ENCODE data around the gene ZMYND19. TPM values are rescaled to one million over a fixed set of nuclear protein-coding genes. Genes with fewer than 3 reads are reported as not detected.

Gene ZMYND19
- total and polyA plus RNA-seq, 8 donors = 9.4 to 40.6 (median 25.6) TPM

DNA sequence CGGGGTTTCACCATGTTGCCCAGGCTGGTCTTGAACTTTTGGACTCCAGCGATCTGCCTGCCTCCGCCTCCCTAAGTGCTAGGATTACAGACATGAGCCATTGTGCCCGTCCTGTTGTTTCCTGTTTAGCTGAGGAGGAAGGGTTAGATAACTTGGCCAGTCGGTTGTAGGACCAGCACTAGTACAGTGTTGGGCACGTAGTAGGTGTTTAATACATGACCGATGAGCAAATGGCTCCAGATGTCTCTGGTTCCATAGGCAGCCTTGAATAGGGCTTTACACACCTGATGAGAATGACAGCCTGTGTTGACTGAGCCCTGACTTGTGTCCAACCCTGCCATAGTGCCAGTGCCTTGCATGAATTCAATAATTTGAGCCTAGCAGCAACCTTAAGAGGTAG, 30.3 kb upstream of the ZMYND19 start:
- Histone ChIP-seq H3K4me1 (peaks cover 36 to 69% (median 62%) of the 10 kb centered on the region in 4 donors), H3K9me3 (no peaks in the 10 kb centered on the region), H3K27me3 (no peaks in the 10 kb centered on the region), H3K27ac (peak overlapping the region in 2 of 5 donors; percentile 16 to 88), H3K4me3 (peak overlapping the region in 2 of 4 donors; percentile 56 to 78), H3K36me3 (peaks cover 4 to 19% (median 10%) of the 10 kb centered on the region in 4 donors)
- intact Hi-C loops (cut with DNase I; ENCODE audit: low total_unique reads) = no loop called here
- no peak for DNase-seq
- WGBS, 5 donors = 73 to 76% (median 74%) methylated on average over 7 of the region's 7 CpGs
- TF ChIP-seq POLR2A (IDR thresholded peaks at IDR 0.05) (no peak), POLR2AphosphoS5 (IDR thresholded peaks at IDR 0.05) (no peak), EP300 (IDR thresholded peaks at IDR 0.05) (no peak)
- TF ChIP-seq, protein P1, sequence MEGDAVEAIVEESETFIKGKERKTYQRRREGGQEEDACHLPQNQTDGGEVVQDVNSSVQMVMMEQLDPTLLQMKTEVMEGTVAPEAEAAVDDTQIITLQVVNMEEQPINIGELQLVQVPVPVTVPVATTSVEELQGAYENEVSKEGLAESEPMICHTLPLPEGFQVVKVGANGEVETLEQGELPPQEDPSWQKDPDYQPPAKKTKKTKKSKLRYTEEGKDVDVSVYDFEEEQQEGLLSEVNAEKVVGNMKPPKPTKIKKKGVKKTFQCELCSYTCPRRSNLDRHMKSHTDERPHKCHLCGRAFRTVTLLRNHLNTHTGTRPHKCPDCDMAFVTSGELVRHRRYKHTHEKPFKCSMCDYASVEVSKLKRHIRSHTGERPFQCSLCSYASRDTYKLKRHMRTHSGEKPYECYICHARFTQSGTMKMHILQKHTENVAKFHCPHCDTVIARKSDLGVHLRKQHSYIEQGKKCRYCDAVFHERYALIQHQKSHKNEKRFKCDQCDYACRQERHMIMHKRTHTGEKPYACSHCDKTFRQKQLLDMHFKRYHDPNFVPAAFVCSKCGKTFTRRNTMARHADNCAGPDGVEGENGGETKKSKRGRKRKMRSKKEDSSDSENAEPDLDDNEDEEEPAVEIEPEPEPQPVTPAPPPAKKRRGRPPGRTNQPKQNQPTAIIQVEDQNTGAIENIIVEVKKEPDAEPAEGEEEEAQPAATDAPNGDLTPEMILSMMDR (IDR thresholded peaks at IDR 0.05) = no peak

DNA sequence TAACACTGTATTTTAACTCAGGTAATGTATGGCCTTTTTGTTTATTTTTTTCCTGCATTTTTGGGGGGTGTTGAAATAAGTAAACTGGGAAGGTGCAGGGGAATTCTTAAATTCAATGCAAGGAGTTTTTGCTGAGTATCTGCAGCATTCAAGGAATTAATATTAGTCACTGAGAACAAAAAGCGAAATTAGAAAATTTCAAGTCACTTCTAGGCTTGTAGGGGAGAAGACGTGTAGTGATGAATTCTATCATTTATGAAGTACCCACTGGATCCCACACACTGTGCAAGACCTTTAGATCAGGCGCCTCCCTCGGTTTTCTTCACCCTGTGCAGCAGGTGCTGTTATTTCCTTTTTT, 29.7 kb upstream of the ZMYND19 start:
- Histone ChIP-seq H3K9me3 (no peaks in the 10 kb centered on the region), H3K27ac (peak overlapping the region in 4 of 5 donors; percentile 80 to 88 (median 86)), H3K4me1 (peaks cover 38 to 71% (median 64%) of the 10 kb centered on the region in 4 donors), H3K4me3 (peak overlapping the region; percentile 56 to 82 (median 77)), H3K27me3 (no peaks in the 10 kb centered on the region), H3K36me3 (peaks cover 9 to 24% (median 16%) of the 10 kb centered on the region in 4 donors)
- TF ChIP-seq POLR2A (IDR thresholded peaks at IDR 0.05) (no peak), POLR2AphosphoS5 (IDR thresholded peaks at IDR 0.05) (no peak), EP300 (IDR thresholded peaks at IDR 0.05) (no peak)
- TF ChIP-seq, protein P1 (IDR thresholded peaks at IDR 0.05) = no peak
- intact Hi-C loops (cut with DNase I; ENCODE audit: low total_unique reads) = no loop called here
- WGBS, 5 donors = 47 to 57% (median 52%) methylated on average over 4 of the region's 4 CpGs
- DNase-seq = no peak

DNA sequence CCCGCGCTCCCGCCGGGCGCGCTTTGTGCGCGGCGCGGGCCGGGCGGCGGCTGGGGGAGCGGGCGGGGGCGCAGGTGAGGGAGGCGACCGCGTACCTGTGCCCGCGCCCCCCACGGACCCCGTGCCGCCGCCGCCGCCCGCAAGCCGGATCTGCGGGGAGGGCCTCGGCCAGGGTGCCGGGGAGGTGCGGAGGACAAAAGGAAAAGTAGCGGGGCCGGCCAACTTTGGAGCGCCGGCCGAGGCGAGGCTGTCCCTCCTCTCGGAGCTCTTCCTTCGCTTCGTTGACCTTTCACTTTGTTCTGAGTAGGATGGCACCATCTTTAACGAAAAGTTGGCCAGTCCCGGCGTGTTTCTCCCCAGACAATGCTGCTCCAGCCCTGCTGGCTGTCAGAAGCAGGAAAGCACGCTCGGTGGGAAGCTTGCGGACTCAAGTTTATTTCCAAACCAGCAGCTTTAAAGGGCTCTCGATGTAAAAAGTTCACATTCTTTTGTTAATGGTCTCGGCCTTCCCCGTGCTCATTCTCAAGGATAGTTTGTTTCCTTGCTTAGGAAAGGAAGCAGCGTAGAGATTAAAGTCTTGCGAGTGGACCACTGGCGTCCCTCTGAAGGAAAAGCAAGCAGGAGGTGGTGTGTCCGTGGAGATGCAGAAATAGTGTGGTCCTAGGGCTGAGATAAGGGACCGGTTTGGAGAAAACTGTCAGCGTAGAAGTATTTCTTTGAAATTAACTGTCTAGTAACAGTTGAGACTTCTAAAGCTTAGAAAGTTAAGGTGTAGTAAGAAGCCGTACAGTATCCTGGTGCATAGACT, 29.1 kb upstream of the ZMYND19 start:
- peak overlapping the region; percentile 80 to 88 (median 85) for H3K27ac ChIP-seq
- H3K27me3 ChIP-seq = no peaks in the 10 kb centered on the region
- WGBS, 5 donors = 0 to 1% (median 0%) methylated on average over 25 to 56 of the region's 58 CpGs
- peaks cover 14 to 30% (median 21%) of the 10 kb centered on the region in 4 donors for H3K36me3 ChIP-seq
- peaks cover 43 to 77% (median 65%) of the 10 kb centered on the region in 4 donors for H3K4me1 ChIP-seq
- peak; percentile 42 to 70 for DNase-seq
- TF ChIP-seq POLR2A (IDR thresholded peaks at IDR 0.05) (no peak), POLR2AphosphoS5 (IDR thresholded peaks at IDR 0.05) (no peak), EP300 (IDR thresholded peaks at IDR 0.05) (no peak)
- TF ChIP-seq, protein P1 (IDR thresholded peaks at IDR 0.05) = no peak
- no peaks in the 10 kb centered on the region for H3K9me3 ChIP-seq
- intact Hi-C loops (cut with DNase I; ENCODE audit: low total_unique reads) = no loop called here
- H3K4me3 ChIP-seq = peak overlapping the region; percentile 56 to 82 (median 77)

DNA sequence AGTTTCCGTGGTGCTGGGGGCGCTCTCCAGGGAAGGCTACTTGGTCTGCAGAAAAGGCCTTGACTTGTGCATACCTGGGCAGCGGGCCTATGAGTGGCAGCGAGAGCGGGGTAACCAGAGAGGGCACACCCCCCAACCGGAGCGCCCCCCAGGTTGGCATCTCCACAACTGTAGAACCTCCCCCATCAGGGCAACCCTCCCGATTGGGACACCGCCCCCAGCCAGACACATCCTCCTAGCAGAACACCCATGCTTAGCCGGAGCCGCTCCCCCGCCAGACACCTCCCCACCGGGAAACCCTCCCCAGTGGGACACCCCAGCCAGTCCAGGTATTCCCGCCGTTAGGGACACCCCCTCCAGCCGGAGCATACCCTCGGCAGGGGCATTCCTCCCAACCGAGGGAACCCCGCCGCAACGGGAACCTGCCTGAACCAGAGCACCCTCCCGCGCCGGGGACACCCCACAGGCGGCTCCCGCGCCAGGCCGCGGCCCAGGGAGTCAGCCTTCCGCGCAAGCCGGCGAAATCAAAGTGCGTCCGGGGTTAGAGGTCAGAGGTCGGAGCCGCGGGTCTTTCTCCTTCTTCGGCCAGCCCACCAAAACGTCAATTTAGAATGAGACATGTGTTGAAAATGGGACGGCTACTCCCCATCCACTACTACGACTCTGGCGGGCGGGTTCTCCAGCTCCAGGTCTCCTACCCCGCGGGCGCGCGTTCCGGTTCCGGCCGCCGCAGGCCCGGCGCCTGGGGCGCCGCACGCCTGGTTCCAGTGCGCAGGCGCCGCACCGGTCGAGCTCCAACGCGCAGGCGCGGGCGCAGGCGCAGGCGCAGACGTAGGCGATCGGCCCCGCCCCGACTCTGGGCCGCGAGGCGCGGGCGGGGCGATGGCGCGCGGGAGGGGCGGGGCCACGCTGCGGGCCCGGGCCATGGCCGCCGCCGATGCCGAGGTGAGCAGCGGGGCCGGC, 28.1 kb upstream of the ZMYND19 start, which contains the start of gene EHMT1:
EHMT1 (plus strand) TSS at position 901 of the 963 bp plus-strand sequence; CDS start at position 925, 24 bp downstream.
- Histone ChIP-seq H3K4me3 (peak within 1 kb of the TSS; percentile 66 to 83 (median 79)), H3K36me3 (peaks cover 24 to 36% (median 32%) of the 10 kb centered on the region in 4 donors), H3K4me1 (peaks cover 51 to 86% (median 76%) of the 10 kb centered on the region in 4 donors), H3K9me3 (no peaks in the 10 kb centered on the region), H3K27me3 (no peaks in the 10 kb centered on the region), H3K27ac (peak within 1 kb of the TSS; percentile 88 to 96 (median 93))
- intact Hi-C loops (cut with DNase I; ENCODE audit: low total_unique reads) = no loop called here
- WGBS, 5 donors = 0 to 1% (median 1%) methylated on average over 41 to 94 of the region's 94 CpGs
- DNase-seq = peak; percentile 91 to 97
- TF ChIP-seq POLR2AphosphoS5 (IDR thresholded peaks at IDR 0.05) (peak; percentile 2 to 71 (median 68)), POLR2A (IDR thresholded peaks at IDR 0.05) (peak in 1 of 4 donors; percentile 37), EP300 (IDR thresholded peaks at IDR 0.05) (no peak)

All from stomach (tissue), 9 donors.